Astrocyte (in vitro differentiated cells and primary cell): ENCODE data around the gene HOXC11.

Source experiments
- EZH2 ChIP-seq: IDR thresholded peaks from 2 replicates; pipeline ENCODE4 v1.6.1; 2012; ENCODE audit warnings: mild to moderate bottlenecking, low read length, inconsistent platforms; ENCODE audit not compliant: insufficient read depth
- TF ChIP-seq, protein P1 (sequence below): IDR thresholded peaks from 2 replicates; pipeline ENCODE4 v1.5.1; 2011; ENCODE audit warnings: low read depth, mild to moderate bottlenecking, inconsistent platforms, low read length, moderate library complexity; ENCODE audit not compliant: insufficient read depth

GRCh38 chr12:53961025-53961761, 11.7 kb upstream of the HOXC11 start:
- TF ChIP-seq, protein P1, sequence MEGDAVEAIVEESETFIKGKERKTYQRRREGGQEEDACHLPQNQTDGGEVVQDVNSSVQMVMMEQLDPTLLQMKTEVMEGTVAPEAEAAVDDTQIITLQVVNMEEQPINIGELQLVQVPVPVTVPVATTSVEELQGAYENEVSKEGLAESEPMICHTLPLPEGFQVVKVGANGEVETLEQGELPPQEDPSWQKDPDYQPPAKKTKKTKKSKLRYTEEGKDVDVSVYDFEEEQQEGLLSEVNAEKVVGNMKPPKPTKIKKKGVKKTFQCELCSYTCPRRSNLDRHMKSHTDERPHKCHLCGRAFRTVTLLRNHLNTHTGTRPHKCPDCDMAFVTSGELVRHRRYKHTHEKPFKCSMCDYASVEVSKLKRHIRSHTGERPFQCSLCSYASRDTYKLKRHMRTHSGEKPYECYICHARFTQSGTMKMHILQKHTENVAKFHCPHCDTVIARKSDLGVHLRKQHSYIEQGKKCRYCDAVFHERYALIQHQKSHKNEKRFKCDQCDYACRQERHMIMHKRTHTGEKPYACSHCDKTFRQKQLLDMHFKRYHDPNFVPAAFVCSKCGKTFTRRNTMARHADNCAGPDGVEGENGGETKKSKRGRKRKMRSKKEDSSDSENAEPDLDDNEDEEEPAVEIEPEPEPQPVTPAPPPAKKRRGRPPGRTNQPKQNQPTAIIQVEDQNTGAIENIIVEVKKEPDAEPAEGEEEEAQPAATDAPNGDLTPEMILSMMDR, result no peak
- peak; percentile 94 for TF ChIP-seq EZH2
